GM19238 (cell line): ENCODE measurements around the gene IFNG.
"Not testable (repeated sequence)": the region's sequence is repeated elsewhere in the genome, so short reads cannot be mapped to it uniquely, and the experiment has no call there.

Experiments used
- DNase-seq: peaks from one replicate; pipeline ENCODE4 v3.0.0; 2011; ENCODE audit warnings: low spot score; ENCODE audit not compliant: insufficient read length

The IFNG gene

DNA sequence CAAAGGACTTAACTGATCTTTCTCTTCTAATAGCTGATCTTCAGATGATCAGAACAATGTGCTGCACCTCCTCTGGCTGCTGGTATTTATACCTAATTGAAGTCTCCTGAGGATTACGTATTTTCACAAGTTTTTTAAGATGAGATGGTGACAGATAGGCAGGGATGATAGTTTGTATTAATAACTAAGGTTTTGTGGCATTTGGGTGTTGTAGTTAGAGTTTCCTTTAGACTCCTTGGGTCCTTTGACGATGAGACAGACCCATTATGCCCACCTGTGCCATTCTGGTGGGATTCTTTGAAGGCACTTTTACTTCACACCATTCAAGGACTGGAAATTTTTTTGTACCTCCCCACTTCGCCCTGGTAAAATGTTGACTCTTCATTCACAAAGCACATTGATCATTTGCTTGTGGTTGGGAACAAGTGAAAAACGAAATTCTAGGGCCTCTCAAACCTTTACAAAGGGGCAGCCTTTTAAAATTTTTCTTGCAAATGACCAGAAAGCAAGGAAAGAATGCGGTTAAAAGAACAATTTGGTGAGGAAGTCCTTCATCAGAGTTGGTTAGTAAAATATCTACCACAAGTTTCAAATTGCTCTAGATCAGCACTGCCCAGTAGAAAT lies at the start of gene IFNG:
TSS of gene IFNG (minus strand) at position 60 of the 624 bp plus-strand sequence. CDS start 125 bp downstream, outside the sequence.
- DNase-seq = no peak

DNA sequence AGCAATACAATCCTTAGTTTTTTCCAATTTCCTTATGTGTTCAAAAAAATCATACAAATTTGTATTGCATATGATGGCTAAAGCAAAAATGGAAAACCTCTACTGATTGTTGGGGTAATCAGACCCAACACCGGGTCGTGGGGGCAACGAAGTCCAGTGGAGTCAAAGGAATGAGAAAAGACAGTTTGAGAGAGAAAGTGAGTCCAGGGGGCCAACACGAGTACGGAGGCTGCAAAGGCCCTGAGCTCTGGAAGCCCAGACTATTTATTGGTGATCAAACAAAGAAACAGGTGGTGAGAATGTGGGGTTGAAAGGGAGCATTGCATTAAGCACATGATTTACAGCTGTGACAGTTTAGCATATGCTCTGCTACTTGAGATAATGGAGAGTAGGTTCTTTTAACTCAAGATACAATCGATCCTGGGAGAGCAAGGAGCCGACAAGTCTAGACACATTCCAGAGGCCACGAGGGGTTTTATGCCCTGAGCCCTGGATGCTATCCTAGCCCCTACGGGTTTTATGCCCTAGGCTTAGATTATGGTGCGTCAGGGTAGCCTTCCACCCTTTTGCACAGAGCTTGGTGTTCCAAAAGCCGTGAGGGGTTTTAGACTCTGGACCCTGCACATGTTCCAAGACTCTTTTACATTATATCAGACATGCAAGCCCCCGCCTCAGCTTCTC lies 49.6 kb upstream of the IFNG start:
- not testable (repeated sequence) for DNase-seq

DNA sequence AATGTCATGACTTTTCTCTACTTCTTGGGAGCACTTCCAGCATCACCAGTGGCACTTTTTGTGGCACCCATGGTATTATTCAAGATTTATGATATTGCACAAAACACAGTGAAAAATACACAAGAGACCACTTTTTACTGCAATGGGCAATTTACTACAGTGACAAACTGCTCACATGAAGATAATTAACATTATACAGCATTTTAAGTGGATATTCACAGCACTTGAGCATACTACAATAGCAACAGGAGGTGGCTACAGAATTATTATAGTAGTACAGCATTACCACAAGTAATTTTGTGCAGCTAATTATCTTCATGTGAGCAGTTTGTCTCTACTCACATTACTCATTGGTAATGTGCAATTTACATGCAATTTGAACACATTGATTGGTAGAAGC lies 47.7 kb upstream of the IFNG start:
- no peak for DNase-seq

DNA sequence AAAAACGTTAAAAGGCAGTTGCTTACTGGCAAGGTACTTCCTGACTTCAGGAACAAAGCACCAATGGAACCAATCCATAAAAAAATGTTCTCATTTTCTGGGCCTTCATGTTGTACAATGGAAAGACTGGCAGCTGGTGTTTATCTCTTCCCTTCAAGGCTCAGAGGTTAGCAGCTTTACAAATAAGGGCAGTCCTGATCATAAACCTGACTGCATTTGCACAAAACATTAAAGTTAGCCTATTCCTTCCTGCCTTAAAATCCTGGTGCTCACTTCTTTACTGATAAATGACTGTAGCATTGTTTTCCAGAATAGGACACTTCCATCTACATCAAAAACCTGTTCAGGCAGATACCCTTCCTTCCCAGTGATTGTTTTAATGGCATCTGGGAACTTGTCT lies 46.9 kb upstream of the IFNG start:
- DNase-seq = no peak

DNA sequence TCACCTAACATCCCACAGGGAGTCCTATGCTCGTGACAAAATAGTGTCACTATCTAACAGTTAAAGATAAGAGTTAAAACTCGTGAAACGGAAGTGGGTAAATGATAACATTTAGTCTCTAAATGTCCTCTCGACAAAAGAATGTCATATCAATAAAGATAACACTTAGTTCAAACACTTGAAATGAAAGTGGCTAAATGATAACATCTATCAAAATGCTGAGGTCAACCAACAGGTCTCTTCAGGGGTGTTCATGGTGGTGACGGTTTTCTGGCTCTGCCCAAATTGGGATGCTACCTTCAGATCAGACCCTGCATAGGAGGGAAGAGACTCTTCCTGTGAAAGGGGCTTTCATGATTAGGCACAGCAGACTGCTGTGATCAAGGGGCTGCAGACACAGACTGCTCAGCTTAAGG lies 43.9 kb upstream of the IFNG start:
- no peak for DNase-seq

DNA sequence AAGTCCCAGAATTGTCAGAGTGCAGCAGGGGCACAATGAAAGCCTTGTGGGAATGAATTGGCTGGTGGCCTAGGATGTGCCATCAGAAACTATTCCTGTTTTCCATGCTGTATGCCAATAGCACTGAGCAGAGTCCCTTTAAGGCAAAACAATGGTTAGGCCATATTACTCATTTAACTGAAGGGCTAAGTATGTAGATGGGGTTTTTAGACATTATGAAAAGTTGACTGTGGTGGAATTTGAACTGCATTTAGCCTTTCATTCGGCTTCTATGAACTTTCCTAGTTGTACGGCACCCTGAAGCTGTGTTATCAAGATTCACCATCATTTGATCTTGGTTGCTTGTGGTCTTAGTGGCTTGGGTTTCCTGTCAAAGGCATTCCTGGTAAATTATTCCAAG lies 41.3 kb upstream of the IFNG start:
- DNase-seq = no peak

DNA sequence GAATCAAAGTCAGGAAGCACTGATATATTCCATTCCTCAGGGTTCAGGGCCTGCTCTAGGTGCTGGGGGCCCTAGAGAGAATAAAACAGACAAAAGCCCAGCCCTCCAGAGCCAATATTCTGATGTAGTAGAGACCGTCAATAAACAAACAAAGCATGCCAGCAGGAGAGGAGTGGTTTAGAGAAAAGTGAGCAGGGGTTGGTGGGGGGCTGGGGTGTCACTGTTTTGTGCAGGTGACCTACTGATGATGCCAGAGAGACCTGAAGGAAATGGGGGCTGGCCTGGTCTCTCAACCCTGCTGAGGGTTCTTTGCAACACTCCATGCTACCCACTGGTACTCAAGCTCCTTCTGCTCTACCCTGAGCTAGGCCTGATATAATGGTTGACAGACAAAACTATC lies 39.6 kb upstream of the IFNG start:
- no peak for DNase-seq

DNA sequence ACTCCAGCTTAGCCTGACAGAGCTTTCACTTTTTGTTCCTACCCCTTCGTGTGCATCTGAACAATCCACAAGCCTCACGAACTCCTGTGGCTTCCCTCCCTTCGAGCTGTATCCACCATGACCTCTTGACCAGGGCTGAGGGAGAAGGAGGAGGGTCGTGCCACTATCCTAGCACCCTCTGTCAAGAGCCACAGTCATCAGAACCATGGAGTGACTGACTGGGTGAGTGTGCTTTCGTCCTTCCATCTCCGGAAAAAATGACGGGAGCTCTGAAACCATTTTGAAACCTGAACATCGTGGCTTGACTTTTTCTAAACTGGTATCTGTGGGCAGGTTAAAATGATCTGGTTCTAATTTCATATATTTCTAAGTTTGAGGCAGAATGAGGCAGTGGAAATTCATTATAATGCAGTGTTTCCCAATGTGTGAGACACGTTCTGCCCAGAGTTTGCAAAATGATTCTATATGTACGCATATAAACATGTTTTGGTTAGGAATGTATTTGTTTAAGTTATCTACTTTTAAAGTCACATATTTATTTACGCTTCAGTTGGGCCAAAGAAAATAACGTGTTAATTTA lies 39.1 kb upstream of the IFNG start:
- no peak for DNase-seq

DNA sequence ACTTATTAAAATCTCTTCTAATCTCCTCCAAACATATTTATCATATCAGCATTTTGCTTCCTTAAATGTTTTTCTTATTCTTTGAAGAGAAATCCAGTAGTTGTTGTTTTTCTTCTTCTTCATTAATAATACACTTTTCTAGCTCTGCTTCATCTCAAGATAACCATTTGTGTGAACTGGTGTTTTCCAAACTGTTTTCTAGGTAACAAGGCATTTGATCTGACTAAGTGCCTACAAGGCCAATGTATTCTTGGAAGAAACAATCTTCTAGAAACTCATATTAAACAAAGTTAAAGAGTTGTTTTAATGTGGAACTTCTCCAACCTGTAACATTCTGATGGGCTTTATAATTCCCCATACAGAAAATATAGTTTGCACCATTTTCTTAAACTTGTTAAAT lies 30.8 kb upstream of the IFNG start:
- no peak for DNase-seq

DNA sequence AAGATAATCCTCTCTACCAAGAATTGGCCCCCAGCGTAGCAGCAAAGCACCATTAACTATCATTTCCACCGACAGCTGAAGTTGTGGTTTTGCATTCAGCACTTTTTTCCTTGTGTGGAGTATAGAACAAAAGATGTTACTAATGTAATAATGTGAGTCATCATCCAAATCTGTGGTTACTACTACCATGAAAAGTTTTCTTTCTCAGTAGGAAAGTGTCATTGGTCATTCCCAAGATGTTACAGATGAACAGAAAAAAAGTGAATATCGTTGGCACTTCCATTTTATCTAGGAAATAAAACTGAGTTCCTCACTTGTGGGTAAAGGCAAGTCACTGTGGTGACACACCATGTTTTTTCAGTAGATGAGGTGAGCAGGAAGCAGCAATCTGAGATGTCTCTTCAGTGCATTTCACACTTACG lies 30.3 kb upstream of the IFNG start:
- no peak for DNase-seq

DNA sequence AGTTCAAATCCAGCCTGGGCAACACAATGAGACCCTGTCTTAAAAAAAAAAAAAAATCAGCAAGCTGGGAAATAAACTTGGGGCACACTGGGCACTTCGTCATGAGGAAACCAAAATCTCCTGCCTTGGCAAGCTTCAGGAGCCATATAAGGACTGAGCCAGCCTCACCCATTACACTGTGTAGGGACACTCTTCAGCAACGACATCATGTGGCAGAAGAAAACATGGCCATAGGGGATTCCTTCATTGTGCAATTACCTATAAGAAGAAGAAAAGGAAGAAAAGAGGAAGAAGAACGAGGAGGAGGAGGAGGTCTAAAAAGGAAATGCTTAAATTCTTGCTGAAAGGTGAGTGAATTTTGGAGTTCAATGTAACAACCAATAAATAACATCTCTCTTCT lies 26.1 kb upstream of the IFNG start:
- no peak for DNase-seq

DNA sequence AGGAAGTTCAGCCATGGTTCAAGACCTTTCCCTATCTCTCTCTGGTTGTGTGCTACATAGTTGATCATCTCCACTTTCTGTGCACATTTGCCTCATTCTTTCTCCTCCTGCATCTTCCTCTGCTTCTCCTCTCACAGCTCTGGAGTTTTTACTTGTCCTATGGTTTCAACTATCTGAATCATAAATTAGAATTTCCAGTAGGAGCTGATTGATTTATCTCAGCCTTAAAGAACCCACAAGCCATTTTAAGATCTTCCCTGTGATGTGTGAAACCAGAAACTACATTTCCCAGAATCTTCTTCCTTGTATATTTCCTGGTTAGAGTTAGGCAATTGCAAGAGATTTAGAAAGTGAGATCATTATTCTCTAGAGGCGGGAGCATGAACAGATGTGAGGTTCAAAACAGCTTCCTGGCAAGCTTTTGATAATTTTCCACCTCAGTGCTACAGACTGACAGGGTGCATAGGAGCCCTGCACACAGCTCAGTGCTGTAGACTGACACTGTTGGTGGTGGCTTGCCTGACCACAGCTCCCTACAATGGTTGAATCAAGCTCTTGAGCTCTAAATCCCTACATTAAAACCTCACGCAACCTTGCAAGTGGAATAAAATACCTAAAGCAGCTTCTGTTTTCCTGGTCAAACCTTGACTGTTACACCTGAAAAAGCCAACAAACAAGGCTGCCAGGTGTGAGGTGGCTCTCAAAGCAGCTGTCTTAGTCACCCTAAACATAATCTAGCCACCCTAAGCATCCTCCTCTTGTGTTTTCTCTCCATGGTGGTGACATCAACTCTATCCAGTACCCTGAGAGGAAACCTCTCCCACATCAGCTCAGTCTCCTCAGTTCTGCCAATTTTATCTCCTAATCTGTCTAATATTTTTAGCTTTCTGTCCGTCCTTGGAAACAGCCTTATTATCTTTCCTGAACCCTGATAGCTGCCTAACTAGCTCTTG lies 21.5 kb upstream of the IFNG start:
- DNase-seq = no peak

DNA sequence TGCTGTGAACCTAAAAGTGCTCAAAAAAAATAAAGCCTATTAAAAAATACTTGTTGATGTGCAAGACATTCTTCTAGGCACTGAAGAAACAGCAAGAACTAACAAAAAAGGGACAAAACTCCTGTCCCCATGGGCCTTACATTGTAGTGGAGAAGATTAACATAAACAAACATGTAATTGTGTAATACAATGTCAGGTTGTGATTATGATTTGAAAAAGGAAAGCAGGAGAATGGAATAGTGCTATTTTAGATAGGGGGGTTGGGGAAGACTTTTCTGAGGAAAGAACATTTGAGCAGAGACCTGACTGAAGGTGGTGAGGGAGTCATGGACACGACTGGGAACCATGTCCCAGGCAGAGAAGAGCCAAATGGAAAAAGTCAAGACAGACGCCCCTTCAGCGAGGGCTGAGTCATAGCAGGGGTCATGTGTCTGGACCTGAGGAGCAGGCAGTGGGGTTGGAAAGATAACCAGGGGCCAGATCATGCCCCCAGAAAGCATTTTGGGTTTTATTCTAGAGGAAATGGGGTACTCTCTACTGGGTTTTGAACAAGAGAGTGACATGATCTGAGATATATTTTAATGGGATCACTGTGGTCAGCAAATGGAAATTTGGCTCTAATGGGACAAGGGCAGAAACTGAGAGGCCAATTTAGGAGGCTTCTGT lies 19.4 kb upstream of the IFNG start:
- no peak for DNase-seq

DNA sequence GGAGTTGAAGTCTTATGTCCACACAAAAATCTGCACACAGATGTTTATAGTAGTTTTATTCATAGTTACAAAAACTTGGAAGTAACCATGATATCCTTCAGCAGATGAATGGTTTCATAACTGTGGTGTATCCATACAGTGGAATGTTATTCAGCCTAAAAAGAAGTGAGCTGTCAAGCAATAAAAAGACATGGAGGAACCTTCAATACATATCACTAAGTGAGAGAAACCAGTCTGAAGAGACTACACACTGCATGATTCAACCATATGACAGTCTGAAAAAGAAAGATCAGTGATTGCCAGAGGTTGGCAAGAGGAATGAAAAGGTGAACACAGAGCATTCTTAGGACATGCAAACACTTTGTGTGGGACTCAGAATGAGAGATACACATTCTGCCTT lies 18.6 kb upstream of the IFNG start:
- no peak for DNase-seq

DNA sequence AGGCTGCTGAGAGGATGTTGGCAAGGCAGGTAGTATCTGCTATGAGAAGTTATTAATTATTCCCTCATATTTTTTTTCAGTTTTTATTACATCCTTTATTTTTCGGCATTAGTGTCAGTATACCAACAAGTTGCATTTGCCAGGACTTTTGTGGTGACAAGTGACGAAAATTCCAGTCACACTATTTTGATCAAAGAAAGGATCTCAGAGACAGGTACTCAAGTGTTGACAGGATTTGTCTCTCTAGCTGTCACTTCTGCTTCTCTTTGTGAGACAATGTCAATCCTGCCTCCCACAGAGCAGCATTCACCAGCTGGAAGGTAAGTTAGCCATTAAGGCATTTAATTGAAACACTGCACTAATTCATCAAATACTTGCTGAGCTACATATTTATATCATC lies 18.0 kb upstream of the IFNG start:
- no peak for DNase-seq

DNA sequence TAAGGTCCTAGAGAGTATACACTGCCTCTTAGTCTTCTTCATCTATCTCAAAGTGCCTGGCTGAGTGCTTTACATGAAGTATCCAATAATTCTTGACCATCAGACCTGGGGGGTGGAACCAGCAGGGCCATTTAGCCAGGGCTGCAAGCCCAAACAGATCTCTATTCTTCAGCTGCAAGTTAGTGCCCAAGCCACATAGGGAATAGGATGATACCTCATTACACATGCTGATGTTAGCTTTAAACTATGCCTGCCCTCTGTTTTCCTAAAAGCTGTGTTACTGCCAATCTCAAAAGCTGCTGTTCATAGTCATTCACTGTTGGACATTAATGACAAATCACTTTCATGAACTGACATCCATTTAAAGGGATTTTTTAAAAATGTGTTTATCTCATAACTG lies 16.7 kb upstream of the IFNG start:
- DNase-seq = no peak

DNA sequence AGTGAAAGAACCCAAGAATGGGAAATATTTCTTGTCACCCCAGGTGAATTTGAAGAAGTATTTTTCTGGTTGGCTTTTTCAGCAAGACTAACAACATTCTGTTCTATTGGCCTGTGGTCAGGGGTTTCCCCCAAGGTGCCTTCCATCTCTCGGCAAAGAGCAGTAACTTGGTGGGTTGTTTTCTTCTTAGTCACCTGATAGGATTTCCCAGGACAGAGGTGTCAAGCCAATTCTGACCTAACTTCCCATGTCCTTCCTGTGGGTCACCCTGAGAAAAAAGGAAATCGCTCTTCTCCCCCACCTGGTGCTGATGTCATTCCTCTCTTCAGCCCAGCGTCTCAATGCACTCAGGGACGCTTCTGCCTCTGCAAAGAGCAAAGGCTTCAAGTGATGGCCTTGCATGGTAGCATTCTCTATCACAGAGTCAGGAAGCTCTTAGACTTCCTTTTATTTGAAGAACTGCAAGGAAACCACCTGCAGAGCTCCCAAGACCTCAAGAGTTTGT lies 16.1 kb upstream of the IFNG start:
- DNase-seq = peak; percentile 31

DNA sequence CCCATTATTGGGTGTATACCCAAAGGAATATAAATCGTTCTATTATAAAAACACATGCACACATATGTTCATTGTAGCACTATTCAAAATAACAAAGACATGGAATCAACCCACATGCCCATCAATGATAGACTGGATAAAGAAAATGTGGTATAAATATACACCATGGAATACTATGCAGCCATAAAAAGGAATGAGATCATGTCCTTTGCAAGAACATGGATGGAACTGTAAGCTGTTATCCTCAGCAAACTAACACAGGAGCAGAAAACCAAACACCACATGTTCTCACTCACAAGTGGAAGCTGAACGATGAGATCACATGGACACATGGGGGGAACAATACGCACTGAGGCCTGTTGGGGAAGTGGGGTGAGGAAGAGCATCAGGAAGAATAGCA lies 15.2 kb upstream of the IFNG start:
- DNase-seq = not testable (repeated sequence)

DNA sequence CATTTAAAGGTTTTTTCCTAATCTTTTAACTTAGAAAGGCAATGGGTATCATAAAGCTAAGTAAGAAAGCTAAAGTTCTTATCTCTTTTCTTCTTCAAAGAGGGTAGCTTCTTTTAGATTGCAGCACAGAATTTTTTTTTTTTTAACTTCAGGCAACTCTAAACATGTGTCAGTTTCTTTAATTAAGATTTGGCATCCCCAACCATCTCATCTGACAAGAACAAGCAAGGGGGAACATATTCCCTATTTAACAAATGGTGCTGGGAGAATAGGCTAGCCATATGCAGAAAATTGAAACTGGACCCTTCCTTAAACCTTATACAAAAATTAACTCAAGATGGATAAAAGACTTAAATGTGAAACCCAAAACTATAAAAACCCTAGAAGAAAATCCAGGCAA lies 14.3 kb upstream of the IFNG start:
- DNase-seq = no peak

DNA sequence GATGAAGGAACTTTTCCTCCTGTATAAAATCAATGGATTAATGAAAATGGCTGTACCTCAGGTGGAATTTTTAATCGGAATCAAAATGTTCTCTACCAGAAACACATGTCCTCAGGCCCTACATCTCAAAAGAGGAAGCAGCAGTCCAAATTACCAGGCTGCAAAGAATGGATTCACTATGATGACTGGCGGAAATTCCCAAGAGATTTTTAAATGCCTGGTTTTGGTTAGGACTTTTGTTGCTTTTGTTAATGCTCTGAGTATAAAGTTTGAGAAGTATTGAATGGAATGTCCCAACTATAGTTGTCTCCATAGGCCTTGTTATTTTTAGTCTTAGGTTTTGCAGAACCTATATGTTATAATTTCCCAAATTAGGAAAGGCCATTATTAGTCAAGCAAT lies 11.2 kb upstream of the IFNG start:
- DNase-seq = no peak

DNA sequence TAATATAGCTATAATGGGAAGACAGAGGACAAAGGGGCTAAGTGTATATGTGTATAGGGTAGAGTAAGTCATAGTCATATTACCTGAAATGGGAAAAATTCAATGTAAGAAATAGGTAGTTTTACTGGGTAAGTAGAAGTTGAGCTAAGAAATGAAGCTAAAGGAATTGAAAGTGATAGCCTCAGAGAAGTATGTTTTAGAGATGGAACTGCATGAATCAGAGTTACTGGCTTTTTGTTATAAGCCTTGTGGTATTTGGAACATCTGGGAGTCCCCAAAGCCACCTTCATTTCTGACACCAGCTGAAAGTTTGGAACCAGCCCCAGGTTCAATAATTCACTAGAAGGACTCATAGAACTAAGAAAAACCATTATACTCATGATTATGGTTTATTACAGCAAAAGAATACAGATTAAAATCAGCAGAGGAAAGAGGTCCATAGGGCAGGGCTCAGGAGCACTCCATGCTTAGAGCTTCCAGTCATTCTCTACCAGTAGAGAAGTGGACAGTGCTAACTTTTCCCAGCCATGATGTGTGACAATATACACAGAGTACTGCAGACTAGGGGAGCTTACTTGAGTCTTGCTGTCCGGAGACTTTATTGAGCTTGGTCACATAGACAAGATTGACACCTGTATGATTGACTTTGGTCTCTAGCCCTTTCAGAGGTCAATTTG lies 9.8 kb upstream of the IFNG start:
- no peak for DNase-seq
